K562 (cell line): ENCODE measurements around the gene KDM4F. TPM values are rescaled to one million over a fixed set of nuclear protein-coding genes. Genes with fewer than 3 reads are reported as not detected.

ENCODE experiments used
- CTBP1 ChIP-seq: fragments of 450-650 bp; IDR thresholded peaks from 2 replicates; pipeline ENCODE4 v1.6.1; 2016; ENCODE audit warnings: borderline replicate concordance
- EGR1 ChIP-seq: fragments of 450-650 bp; conservative IDR thresholded peaks from 2 replicates; pipeline ENCODE4 v1.6.1; 2017; ENCODE audit warnings: mild to moderate bottlenecking
- FOXP1 ChIP-seq: sonication (generic); formaldehyde crosslinking; IDR thresholded peaks from 2 replicates; pipeline ENCODE4 v1.8.0; 2022; ENCODE audit warnings: mild to moderate bottlenecking, missing genetic modification reagents
- GABPB1 ChIP-seq: sonication (generic); formaldehyde crosslinking; IDR thresholded peaks from 2 replicates; pipeline ENCODE4 v1.8.0; 2022; ENCODE audit warnings: mild to moderate bottlenecking, missing genetic modification reagents
- GTF2E2 ChIP-seq: fragments of 200-800 bp; sonication (Bioruptor generic); IDR thresholded peaks from 2 replicates; pipeline ENCODE4 v1.6.1; 2016; ENCODE audit warnings: missing genetic modification characterization, missing compliant biosample characterization
- HOXB6 ChIP-seq: fragments of 250-450 bp; sonication (Bioruptor Pico); IDR thresholded peaks from 2 replicates; pipeline ENCODE4 v1.5.1; 2022; ENCODE audit warnings: mild to moderate bottlenecking, borderline replicate concordance
- JUN ChIP-seq, 2 experiments: sonication (generic) in 1 of 2; formaldehyde crosslinking in 1 of 2; IDR thresholded peaks; 2 replicates each; pipeline versions ENCODE4 v1.6.1 to v1.8.0; 2012 to 2022; ENCODE audit warnings: borderline replicate concordance in 2 of 2, mild to moderate bottlenecking in 2 of 2, improper control_type of control experiment in 1 of 2, low read depth in 1 of 2, low read length in 1 of 2, missing genetic modification reagents in 1 of 2
- JUND ChIP-seq, 2 experiments: IDR thresholded peaks; 2 replicates in 1 of 2; 3 replicates in 1 of 2; pipeline ENCODE4 v1.6.1; 2011; ENCODE audit warnings: borderline replicate concordance in 2 of 2, low read depth in 2 of 2, low read length in 2 of 2, improper control_type of control experiment in 1 of 2, missing biosample characterization in 1 of 2, missing genetic modification characterization in 1 of 2, missing genetic modification reagents in 1 of 2
- MAZ ChIP-seq, 2 experiments: fragments of 450-650 bp in 1 of 2; sonication (generic) in 1 of 2; formaldehyde crosslinking; IDR thresholded peaks in 1 of 2; conservative IDR thresholded peaks in 1 of 2; 2 replicates each; pipeline versions ENCODE4 v1.4.0 to v1.5.0; 2020; ENCODE audit warnings: mild to moderate bottlenecking in 1 of 2, missing genetic modification reagents in 1 of 2
- MBD1 ChIP-seq: fragments of 250-450 bp; sonication (Bioruptor Pico); IDR thresholded peaks from 2 replicates; pipeline ENCODE4 v1.8.0; 2022; ENCODE audit warnings: inconsistent platforms
- NFRKB ChIP-seq: fragments of 450-650 bp; IDR thresholded peaks from 2 replicates; pipeline ENCODE4 v1.6.1; 2016; ENCODE audit warnings: low read depth
- POLR2AphosphoS2 ChIP-seq: IDR thresholded peaks from 2 replicates; pipeline ENCODE4 v1.6.1; 2012; ENCODE audit warnings: low read length, improper control_type of control experiment
- POLR2B ChIP-seq: fragments of 450-650 bp; IDR thresholded peaks from 2 replicates; pipeline ENCODE4 v1.6.1; 2018; ENCODE audit warnings: low read depth; ENCODE audit not compliant: partially characterized antibody
- RBM25 ChIP-seq: fragments of 200-400 bp; formaldehyde crosslinking; IDR thresholded peaks from 2 replicates; pipeline ENCODE4 v1.6.1; 2018; ENCODE audit warnings: low read length, low read depth, moderate library complexity; ENCODE audit not compliant: severe bottlenecking
- SP1 ChIP-seq: sonication (generic); formaldehyde crosslinking; IDR thresholded peaks from 2 replicates; pipeline ENCODE4 v1.8.1; 2022; ENCODE audit warnings: mild to moderate bottlenecking, missing genetic modification reagents
- TFAP4 ChIP-seq: sonication (generic); formaldehyde crosslinking; IDR thresholded peaks from 2 replicates; pipeline ENCODE4 v1.8.0; 2022; ENCODE audit warnings: missing genetic modification reagents, mild to moderate bottlenecking, moderate library complexity, borderline replicate concordance
- ZBTB11 ChIP-seq, 3 experiments: fragments of 200-800 bp in 1 of 3; fragments of 250-450 bp in 1 of 3; fragments of 450-650 bp in 1 of 3; sonication (Bioruptor Pico) in 1 of 3; sonication (Bioruptor generic) in 1 of 3; formaldehyde crosslinking in 1 of 3; IDR thresholded peaks; 2 replicates each; pipeline versions ENCODE4 v1.6.1 to v1.8.0; 2016 to 2022; ENCODE audit warnings: mild to moderate bottlenecking in 2 of 3, missing genetic modification characterization in 2 of 3, missing compliant biosample characterization in 1 of 3, moderate library complexity in 1 of 3
- ZBTB8A ChIP-seq: fragments of 450-650 bp; IDR thresholded peaks from 2 replicates; pipeline ENCODE4 v1.6.1; 2018; ENCODE audit warnings: mild to moderate bottlenecking, moderate library complexity; ENCODE audit not compliant: partially characterized antibody
- ZNF124 ChIP-seq: sonication (generic); formaldehyde crosslinking; IDR thresholded peaks from 2 replicates; pipeline ENCODE4 v1.8.1; 2022; ENCODE audit warnings: missing genetic modification reagents
- polyA plus RNA-seq, 8 experiments: library from polyadenylated mRNA; depleted of rRNA in 4 of 8; stranded (reverse) in 5 of 8; unstranded in 3 of 8; fragments of >200 nt; fragmentation: Nextera tagmentation in 2 of 8; fragmentation: Illumina TruSeq in 1 of 8; extraction: Ambion mirVana in 2 of 8; extraction: Trizol in 1 of 8; gene quantifications; 2 replicates each; pipeline versions ENCODE4 v1.2.1 to v1.2.3, GENCODE V29; 2011 to 2014; ENCODE audit warnings: inconsistent platforms in 1 of 8, missing spikeins in 1 of 8
- total RNA-seq, 7 experiments: library from RNA; depleted of rRNA in 6 of 7; stranded (reverse); fragments of >200 nt in 6 of 7; fragmentation: Illumina TruSeq in 2 of 7; extraction: Trizol in 2 of 7; gene quantifications; 2 replicates each; pipeline versions ENCODE4 v1.2.1 to v1.2.3, GENCODE V29; 2011 to 2021; ENCODE audit warnings: low replicate concordance in 1 of 7

KDM4F gene
- total and polyA plus RNA-seq, 9 of the 15 experiments (the other 6 are each of a cell fraction or from before 2014, with no cell fraction given): not detected

GRCh38 chr11:95067039-95067840 is 18.0 kb downstream of the KDM4F start (continued):
- TF ChIP-seq JUN (IDR thresholded peaks at IDR 0.05; ENCODE audit: borderline replicate concordance, low read depth, low read length) (no peak), JUN (CRISPR knock-in tag; IDR thresholded peaks at IDR 0.05; ENCODE audit: borderline replicate concordance) (peak; percentile 49; the same call in 1 of the 2 replicates), GABPB1 (CRISPR knock-in tag) (peak; percentile 69), NFRKB (peak; percentile 88), POLR2AphosphoS2 (no peak), FOXP1 (peak; percentile 65), POLR2B (peak; percentile 76), MBD1 (CRISPR knock-in tag) (no peak), ZBTB8A (no peak), TFAP4 (CRISPR knock-in tag) (peak; percentile 61), ZNF124 (CRISPR knock-in tag) (no peak), EGR1 (no peak; the same call in 1 of the 2 replicates), CTBP1 (peak; percentile 82; the same call in 1 of the 2 replicates), JUND (IDR thresholded peaks at IDR 0.05; ENCODE audit: borderline replicate concordance, low read depth, low read length) (0 out of 2 replicates have a peak, but pooled peaks have one; percentile 11), JUND (tag; IDR thresholded peaks at IDR 0.05; ENCODE audit: borderline replicate concordance, low read depth, low read length) (no peak; the same call in 2 of the 3 replicates), RBM25 (peak; percentile 4), MAZ (CRISPR knock-in tag; conservative IDR thresholded peaks at IDR 0.05 in 1 of 2, IDR thresholded peaks at IDR 0.05 in 1 of 2) (peak; percentile 58 to 84; a peak in 3 of 4 replicates), HOXB6 (no peak), SP1 (CRISPR knock-in tag) (peak; percentile 70), GTF2E2 (tag) (peak; percentile 62; the same call in 1 of the 2 replicates), ZBTB11 (CRISPR knock-in tag; IDR thresholded peaks at IDR 0.05) (peak in 1 of 3 experiments; percentile 86; a peak in 2 of 6 replicates)
